Mesothelial cell of epicardium (in vitro differentiated cells): ENCODE measurements around the gene KLK8. TPM values are rescaled to one million over a fixed set of nuclear protein-coding genes. Genes with fewer than 3 reads are reported as not detected.

Source experiments
- DNase-seq, 2 experiments: peaks; one replicate each; pipeline ENCODE4 v3.0.0; 2021; ENCODE audit warnings: low spot score in 2 of 2; ENCODE audit not compliant: unreplicated experiment in 2 of 2
- H3K27ac Mint-ChIP-seq: 2 replicates; pipeline ENCODE4 v1.8.0; 2021; ENCODE audit warnings: mixed read lengths
- H3K27me3 Mint-ChIP-seq: 2 replicates; pipeline ENCODE4 v1.8.0; 2021; ENCODE audit warnings: low read depth, mixed read lengths
- H3K36me3 Mint-ChIP-seq: 2 replicates; pipeline ENCODE4 v1.8.0; 2021; ENCODE audit warnings: mixed read lengths
- H3K4me1 Mint-ChIP-seq: 2 replicates; pipeline ENCODE4 v1.8.0; 2021; ENCODE audit warnings: mixed read lengths
- H3K4me3 Mint-ChIP-seq: 2 replicates; pipeline ENCODE4 v1.8.0; 2021; ENCODE audit warnings: mild to moderate bottlenecking, moderate library complexity, mixed read lengths
- H3K9me3 Mint-ChIP-seq: 2 replicates; pipeline ENCODE4 v1.8.0; 2021; ENCODE audit warnings: mixed read lengths
- total RNA-seq: library from RNA; stranded (reverse); gene quantifications from 3 replicates; pipeline ENCODE4 v1.2.1, GENCODE V29; 2021
- TF ChIP-seq, protein P1 (sequence below): fragments of 200-600 bp; sonication (generic); IDR thresholded peaks from one replicate; pipeline ENCODE4 v1.5.0; 2021; ENCODE audit warnings: antibody characterized with exemption; ENCODE audit not compliant: unreplicated experiment

Gene KLK8
- total RNA-seq, 1 donor from 2014 or later = 6.9 TPM

DNA sequence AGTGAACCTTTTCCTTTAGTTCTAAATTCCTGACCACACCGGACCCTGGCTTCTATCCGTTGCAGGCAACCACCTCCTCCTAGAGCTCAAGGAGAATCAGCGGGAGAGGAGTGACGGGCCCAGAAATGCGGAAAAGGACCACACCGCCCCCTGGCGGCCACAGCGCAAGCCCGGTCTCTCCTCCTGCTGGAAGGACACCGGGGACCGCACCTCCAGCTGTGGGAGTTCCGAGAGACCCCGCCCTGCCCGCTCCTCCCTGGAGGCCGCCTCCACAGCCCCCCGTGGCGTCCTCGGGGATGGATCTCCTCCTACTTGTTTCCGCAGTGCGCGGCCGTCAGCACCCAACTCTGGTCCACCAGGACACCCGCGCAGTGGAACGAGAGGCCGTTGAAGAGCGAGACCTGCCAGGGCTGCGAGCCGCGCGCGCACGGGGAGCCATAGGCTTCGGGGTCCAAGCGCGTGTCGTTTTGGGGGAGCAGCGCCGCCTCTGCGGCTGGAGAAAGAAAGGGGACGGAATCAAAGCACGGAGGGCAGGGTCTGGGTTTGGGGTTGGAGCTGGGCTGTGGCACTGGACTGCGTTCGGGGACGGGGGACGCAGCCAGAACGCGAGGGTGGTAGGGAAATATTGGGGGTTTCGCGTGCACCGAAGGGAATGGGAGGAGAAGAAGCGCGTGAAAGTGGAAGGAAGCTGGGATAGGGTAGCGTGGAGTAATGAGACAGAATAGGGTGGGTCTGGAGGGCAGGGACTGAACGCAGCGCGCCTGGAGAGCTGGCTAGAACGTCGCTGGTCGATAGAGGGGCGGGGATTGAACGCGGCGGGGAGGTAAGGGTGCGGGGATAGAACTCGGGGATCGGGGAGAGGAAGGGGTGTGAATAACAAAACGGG is 15.6 kb upstream of the KLK8 start:
- peaks cover 90% of the 10 kb centered on the region for H3K27me3 Mint-ChIP-seq
- H3K27ac Mint-ChIP-seq = no peak overlapping the region
- H3K36me3 Mint-ChIP-seq = no peaks in the 10 kb centered on the region
- H3K4me1 Mint-ChIP-seq = peaks cover 21% of the 10 kb centered on the region
- peak in 1 of 2 experiments; percentile 73 for DNase-seq
- H3K9me3 Mint-ChIP-seq = no peaks in the 10 kb centered on the region
- peak overlapping the region; percentile 73 for H3K4me3 Mint-ChIP-seq
- TF ChIP-seq, protein P1, sequence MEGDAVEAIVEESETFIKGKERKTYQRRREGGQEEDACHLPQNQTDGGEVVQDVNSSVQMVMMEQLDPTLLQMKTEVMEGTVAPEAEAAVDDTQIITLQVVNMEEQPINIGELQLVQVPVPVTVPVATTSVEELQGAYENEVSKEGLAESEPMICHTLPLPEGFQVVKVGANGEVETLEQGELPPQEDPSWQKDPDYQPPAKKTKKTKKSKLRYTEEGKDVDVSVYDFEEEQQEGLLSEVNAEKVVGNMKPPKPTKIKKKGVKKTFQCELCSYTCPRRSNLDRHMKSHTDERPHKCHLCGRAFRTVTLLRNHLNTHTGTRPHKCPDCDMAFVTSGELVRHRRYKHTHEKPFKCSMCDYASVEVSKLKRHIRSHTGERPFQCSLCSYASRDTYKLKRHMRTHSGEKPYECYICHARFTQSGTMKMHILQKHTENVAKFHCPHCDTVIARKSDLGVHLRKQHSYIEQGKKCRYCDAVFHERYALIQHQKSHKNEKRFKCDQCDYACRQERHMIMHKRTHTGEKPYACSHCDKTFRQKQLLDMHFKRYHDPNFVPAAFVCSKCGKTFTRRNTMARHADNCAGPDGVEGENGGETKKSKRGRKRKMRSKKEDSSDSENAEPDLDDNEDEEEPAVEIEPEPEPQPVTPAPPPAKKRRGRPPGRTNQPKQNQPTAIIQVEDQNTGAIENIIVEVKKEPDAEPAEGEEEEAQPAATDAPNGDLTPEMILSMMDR = peak; percentile 52

GRCh38 chr19:51015691-51016267 is 14.4 kb upstream of the KLK8 start:
- peaks cover 90% of the 10 kb centered on the region for H3K27me3 Mint-ChIP-seq
- H3K4me3 Mint-ChIP-seq = peak overlapping the region; percentile 20
- TF ChIP-seq, protein P1 = no peak
- no peaks in the 10 kb centered on the region for H3K9me3 Mint-ChIP-seq
- H3K4me1 Mint-ChIP-seq = peaks cover 19% of the 10 kb centered on the region
- H3K36me3 Mint-ChIP-seq = no peaks in the 10 kb centered on the region
- no peak overlapping the region for H3K27ac Mint-ChIP-seq
- DNase-seq = no peak

GRCh38 chr19:51014242-51014641 is 12.8 kb upstream of the KLK8 start:
- Mint-ChIP-seq H3K27ac (no peak overlapping the region), H3K9me3 (no peaks in the 10 kb centered on the region), H3K27me3 (peaks cover 90% of the 10 kb centered on the region), H3K4me3 (no peak overlapping the region), H3K4me1 (peaks cover 15% of the 10 kb centered on the region), H3K36me3 (no peaks in the 10 kb centered on the region)
- TF ChIP-seq, protein P1 = no peak
- DNase-seq = no peak

GRCh38 chr19:51012661-51013190 is 11.3 kb upstream of the KLK8 start:
- no peak overlapping the region for H3K27ac Mint-ChIP-seq
- H3K4me1 Mint-ChIP-seq = peaks cover 10% of the 10 kb centered on the region
- no peaks in the 10 kb centered on the region for H3K9me3 Mint-ChIP-seq
- no peaks in the 10 kb centered on the region for H3K36me3 Mint-ChIP-seq
- H3K27me3 Mint-ChIP-seq = peaks cover 85% of the 10 kb centered on the region
- H3K4me3 Mint-ChIP-seq = no peak overlapping the region
- DNase-seq = no peak
- TF ChIP-seq, protein P1 = no peak

DNA sequence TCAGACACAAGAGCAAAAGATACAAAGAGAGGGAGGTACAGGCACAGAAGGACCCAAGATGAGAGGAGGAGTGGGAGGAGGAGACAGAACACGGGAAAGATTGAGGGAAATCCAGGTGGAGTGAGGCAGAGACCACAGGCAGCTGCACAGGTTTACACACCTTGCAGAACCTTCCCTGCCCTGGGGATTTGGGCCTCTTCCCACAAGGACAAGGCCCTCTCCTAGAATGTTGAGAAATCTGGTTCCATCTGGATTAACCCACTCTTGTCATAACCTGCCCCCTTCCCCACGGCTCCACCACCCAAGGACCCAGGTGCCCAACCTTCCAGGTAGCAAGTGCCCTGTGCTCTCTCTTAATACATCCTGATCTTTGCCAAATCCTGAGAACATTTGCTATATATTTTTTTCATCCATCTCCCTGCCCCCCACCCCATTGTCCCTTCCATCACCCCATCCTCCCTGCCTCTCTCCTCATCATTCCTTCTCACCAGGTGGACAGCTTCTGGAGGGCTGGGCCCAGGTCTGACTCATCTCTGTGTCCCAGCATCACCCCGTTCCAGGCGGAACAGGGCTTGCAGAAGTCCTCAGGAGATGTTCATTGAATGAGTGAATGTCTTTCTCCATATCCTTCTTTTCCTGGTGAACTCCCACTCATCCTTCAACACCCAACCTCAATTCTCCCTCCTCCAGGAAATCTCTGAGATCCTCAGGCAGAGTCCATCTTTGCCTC is 8.8 kb upstream of the KLK8 start:
- DNase-seq = no peak
- Mint-ChIP-seq H3K4me3 (no peak overlapping the region), H3K9me3 (no peaks in the 10 kb centered on the region), H3K36me3 (no peaks in the 10 kb centered on the region), H3K27me3 (peaks cover 82% of the 10 kb centered on the region), H3K4me1 (no peaks in the 10 kb centered on the region), H3K27ac (no peak overlapping the region)
- TF ChIP-seq, protein P1 = no peak
